Suprapubic skin (tissue), 4 donors: Measurements from ENCODE around the gene NACC2. TPM values are rescaled to one million over a fixed set of nuclear protein-coding genes. Genes with fewer than 3 reads are reported as not detected.

ENCODE experiments used
- DNase-seq, 2 donors: peaks; one replicate each; pipeline ENCODE4 v3.0.0-alpha.2; 2019; ENCODE audit warnings: low spot score in 2 of 2
- H3K27ac ChIP-seq: fragments of 200-600 bp; sonication (generic); one replicate; pipeline ENCODE4 v1.5.1; 2019
- H3K27me3 ChIP-seq: fragments of 200-600 bp; sonication (generic); one replicate; pipeline ENCODE4 v1.5.1; 2019
- H3K36me3 ChIP-seq: fragments of 200-600 bp; sonication (generic); one replicate; pipeline ENCODE4 v1.5.1; 2019
- H3K4me1 ChIP-seq: fragments of 200-600 bp; sonication (generic); one replicate; pipeline ENCODE4 v1.5.1; 2019
- H3K4me3 ChIP-seq: fragments of 200-600 bp; sonication (generic); one replicate; pipeline ENCODE4 v1.5.1; 2019; ENCODE audit warnings: mild to moderate bottlenecking
- H3K9me3 ChIP-seq: fragments of 200-600 bp; sonication (generic); one replicate; pipeline ENCODE4 v1.5.1; 2019
- CTCF ChIP-seq, 2 donors: fragments of 200-600 bp in 1 of 2; fragments of 450-650 bp in 1 of 2; sonication (generic) in 1 of 2; IDR thresholded peaks; one replicate each; pipeline ENCODE4 v1.5.1; 2016 to 2019; ENCODE audit warnings: antibody characterized with exemption in 2 of 2, mild to moderate bottlenecking in 1 of 2, moderate library complexity in 1 of 2
- EP300 ChIP-seq: sonication (generic); formaldehyde crosslinking; IDR thresholded peaks from one replicate; pipeline ENCODE4 v1.6.1; 2017; ENCODE audit warnings: antibody characterized with exemption
- POLR2A ChIP-seq, 2 donors: fragments of 450-650 bp; IDR thresholded peaks; one replicate each; pipeline ENCODE4 v1.6.1; 2017; ENCODE audit warnings: antibody characterized with exemption in 2 of 2, mild to moderate bottlenecking in 2 of 2, moderate library complexity in 2 of 2
- POLR2AphosphoS5 ChIP-seq, 3 donors: sonication (generic); formaldehyde crosslinking; IDR thresholded peaks; one replicate each; pipeline ENCODE4 v1.6.1; 2017; ENCODE audit warnings: antibody characterized with exemption in 3 of 3
- WGBS: methylation state at CpG from one replicate; pipeline ENCODE4 v1.1.5; 2018; 5-methylcytosine and 5-hydroxymethylcytosine counted together
- total RNA-seq, 4 donors: library from RNA; depleted of rRNA; stranded (reverse); fragments of >200 nt; gene quantifications; one replicate each; pipeline ENCODE4 v1.1.0, GENCODE V29; 2016

Gene NACC2
- total RNA-seq, 4 donors from 2014 or later: 12.1 to 14.9 (median 13.7) TPM

DNA sequence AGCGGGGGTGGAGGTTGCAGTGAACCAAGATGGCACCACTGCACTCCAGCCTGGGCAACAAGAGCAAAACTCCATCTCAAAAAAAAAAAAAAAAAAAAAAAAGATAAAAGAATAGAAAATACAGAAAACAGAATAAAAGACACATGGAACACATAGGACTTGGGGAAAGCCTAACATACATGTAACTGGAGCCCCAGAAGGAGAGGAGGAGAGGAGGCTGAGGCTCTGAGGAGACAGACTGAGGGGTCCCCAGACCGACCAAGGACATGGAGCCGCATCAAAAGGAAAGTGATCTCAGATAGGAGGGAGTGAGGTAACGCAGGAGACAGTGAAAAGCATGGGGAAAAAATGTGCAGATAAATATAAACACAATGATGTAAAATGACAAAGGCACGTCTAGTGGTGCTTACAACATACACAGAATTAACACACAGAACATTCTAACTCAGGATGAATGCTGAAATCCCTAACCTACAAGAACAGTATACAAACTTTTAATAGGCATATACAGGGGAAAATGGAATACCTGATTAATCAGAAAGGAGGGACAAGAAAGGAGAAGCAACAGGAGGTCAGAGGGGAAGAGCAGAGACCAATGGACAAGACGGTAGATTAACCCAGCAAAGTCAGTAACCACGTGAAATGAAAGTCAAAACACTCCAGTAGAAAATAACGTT lies 68.7 kb downstream of the NACC2 start:
- Histone ChIP-seq H3K4me3 (no peak overlapping the region), H3K4me1 (peaks cover 16% of the 10 kb centered on the region), H3K27ac (no peak overlapping the region), H3K36me3 (peaks cover 8% of the 10 kb centered on the region), H3K27me3 (no peaks in the 10 kb centered on the region), H3K9me3 (no peaks in the 10 kb centered on the region)
- 91% methylated on average over 8 of the region's 8 CpGs for WGBS
- no peak for DNase-seq
- TF ChIP-seq POLR2A (IDR thresholded peaks at IDR 0.05) (no peak), POLR2AphosphoS5 (IDR thresholded peaks at IDR 0.05) (no peak), EP300 (no peak), CTCF (IDR thresholded peaks at IDR 0.05) (no peak)

DNA sequence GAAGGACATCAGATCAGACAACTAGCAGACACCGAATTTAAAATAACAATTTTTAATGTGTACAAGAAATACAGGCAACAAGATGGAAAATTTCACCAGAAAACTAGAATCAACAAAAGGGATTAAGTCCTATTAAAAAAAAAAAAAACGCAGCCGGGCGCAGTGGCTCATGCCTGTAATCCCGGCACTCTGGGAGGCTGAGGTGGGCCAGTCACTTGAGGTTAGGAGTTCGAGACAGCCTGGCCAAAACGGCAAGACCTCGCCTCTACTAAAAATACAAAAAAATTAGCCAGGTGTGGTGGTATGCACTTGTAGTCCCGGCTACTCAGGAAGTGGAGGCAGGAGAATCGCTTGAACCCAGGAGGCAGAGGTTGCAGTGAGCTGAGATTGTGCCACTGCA lies 69.6 kb downstream of the NACC2 start:
- Histone ChIP-seq H3K4me1 (peaks cover 16% of the 10 kb centered on the region), H3K27me3 (no peaks in the 10 kb centered on the region), H3K36me3 (peaks cover 8% of the 10 kb centered on the region), H3K4me3 (no peak overlapping the region), H3K9me3 (no peaks in the 10 kb centered on the region), H3K27ac (no peak overlapping the region)
- whole genome bisulfite sequencing: 90% methylated on average over 10 of the region's 10 CpGs
- TF ChIP-seq POLR2AphosphoS5 (IDR thresholded peaks at IDR 0.05) (no peak), CTCF (IDR thresholded peaks at IDR 0.05) (no peak), EP300 (no peak), POLR2A (IDR thresholded peaks at IDR 0.05) (no peak)
- DNase-seq: no peak

GRCh38 chr9:136024696-136025316 lies 70.3 kb downstream of the NACC2 start:
- DNase-seq: no peak
- Histone ChIP-seq H3K27me3 (no peaks in the 10 kb centered on the region), H3K4me1 (peaks cover 16% of the 10 kb centered on the region), H3K36me3 (peaks cover 8% of the 10 kb centered on the region), H3K27ac (peak overlapping the region; percentile 12), H3K9me3 (no peaks in the 10 kb centered on the region), H3K4me3 (no peak overlapping the region)
- TF ChIP-seq EP300: no peak
- no peak for TF ChIP-seq CTCF (IDR thresholded peaks at IDR 0.05)
- TF ChIP-seq POLR2A (IDR thresholded peaks at IDR 0.05): no peak
- no peak for TF ChIP-seq POLR2AphosphoS5 (IDR thresholded peaks at IDR 0.05)
- WGBS: 79% methylated on average over 15 of the region's 16 CpGs

GRCh38 chr9:136024286-136024685 lies 70.8 kb downstream of the NACC2 start:
- WGBS: 52% methylated on average over 2 of the region's 2 CpGs
- Histone ChIP-seq H3K4me1 (peaks cover 16% of the 10 kb centered on the region), H3K4me3 (no peak overlapping the region), H3K9me3 (no peaks in the 10 kb centered on the region), H3K27ac (peak overlapping the region; percentile 12), H3K36me3 (peaks cover 6% of the 10 kb centered on the region), H3K27me3 (no peaks in the 10 kb centered on the region)
- DNase-seq: no peak
- TF ChIP-seq EP300 (no peak), POLR2A (IDR thresholded peaks at IDR 0.05) (no peak), CTCF (IDR thresholded peaks at IDR 0.05) (no peak), POLR2AphosphoS5 (IDR thresholded peaks at IDR 0.05) (no peak)

DNA sequence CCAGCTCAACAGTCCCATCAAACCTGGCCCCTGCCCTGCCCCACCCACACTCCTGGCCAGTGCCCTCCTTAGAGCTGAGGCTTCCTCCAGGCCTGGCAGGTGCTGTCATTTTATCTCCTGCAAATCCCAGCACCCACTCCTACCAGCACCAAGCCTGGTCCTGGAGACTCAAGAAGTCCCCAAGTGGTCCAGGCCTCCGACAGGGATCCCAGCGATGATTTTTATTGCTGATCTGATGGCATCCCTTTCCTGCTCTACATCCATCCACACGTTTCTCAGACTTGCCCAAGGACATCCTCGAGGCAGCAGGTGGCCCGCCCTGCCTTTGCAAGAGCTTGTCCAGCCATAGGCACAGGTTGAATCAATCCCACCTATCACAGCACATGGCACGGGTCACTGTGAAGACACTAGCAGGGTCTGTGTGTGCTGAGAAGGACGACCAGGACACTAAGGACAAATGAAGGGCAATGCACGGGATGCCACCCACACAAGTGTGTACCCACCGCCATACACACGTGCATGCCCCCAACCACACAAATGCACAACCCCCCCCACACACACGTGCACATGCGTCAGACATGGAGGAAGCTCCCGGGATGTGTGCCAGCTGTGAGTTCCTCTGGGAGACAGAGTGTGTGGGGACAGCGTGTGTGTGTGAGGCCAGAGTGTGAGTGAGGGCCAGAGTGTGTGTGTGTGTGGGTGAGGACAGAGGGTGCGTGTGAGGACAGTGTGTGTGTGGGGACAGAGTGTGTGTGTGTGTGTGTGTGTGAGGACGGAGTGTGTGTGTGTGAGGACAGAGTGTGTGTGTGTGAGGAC lies 71.5 kb downstream of the NACC2 start:
- Histone ChIP-seq H3K9me3 (no peaks in the 10 kb centered on the region), H3K4me1 (peaks cover 16% of the 10 kb centered on the region), H3K27me3 (no peaks in the 10 kb centered on the region), H3K36me3 (no peaks in the 10 kb centered on the region), H3K4me3 (no peak overlapping the region), H3K27ac (peak overlapping the region; percentile 5)
- WGBS: 52% methylated on average over 15 of the region's 16 CpGs
- TF ChIP-seq POLR2AphosphoS5 (IDR thresholded peaks at IDR 0.05) (no peak), POLR2A (IDR thresholded peaks at IDR 0.05) (no peak), EP300 (no peak), CTCF (IDR thresholded peaks at IDR 0.05) (no peak)
- DNase-seq: peak; percentile 60 to 83
